ENCODE measurements around the gene SLC25A21. TPM values are rescaled to one million over a fixed set of nuclear protein-coding genes. Genes with fewer than 3 reads are reported as not detected.
A peak's percentile ranks its signal among the peaks of the same experiment; 100 is the strongest.

The SLC25A21 gene
- total and polyA plus RNA-seq, 9 donors = 0.85 to 3.3 (median 1.1) TPM

GRCh38 chr14:37124614-37125013, 47.8 kb downstream of the SLC25A21 start:
- H3K27ac ChIP-seq (ENCODE audit: low read length) = no peak overlapping the region
- DNase-seq = no peak
- 70% methylated on average over 2 of the region's 3 CpGs for WGBS (ENCODE audit: insufficient coverage)

DNA sequence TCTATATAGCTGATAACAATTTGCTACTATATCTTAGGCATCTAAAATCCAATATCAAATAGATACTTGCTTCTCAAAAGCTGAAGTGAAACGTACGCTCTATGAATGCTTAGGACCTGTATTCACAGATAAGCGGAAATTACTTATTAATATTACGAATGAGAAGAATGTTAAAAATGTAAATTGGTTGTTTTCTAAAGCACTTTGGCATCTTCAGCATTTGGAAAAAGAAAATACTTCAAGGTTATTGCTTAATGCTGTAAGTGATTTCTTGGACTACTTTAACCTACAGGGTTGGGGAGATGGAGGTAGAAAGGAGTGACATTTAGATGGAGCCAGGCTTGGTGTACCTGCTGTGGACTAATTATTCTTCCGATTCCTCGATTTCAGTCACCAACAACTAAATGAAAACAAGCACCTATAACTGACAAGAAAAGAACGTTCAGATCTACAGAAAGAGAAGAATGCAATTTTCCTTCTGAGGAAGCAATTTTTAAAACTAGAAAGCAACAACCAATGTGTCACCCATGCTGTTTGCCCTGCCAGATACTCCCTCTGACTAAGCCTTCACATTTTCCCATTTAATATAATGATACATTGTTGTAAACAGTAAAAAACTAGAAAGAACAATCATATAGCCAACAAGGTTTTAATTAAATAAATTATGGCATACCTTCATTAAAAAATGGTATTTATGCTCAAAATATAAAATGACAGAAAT, 49.3 kb downstream of the SLC25A21 start:
- no peak overlapping the region for H3K27ac ChIP-seq (ENCODE audit: low read length)
- no CpG with 5 or more reads among the region's 7 CpGs for WGBS (ENCODE audit: insufficient coverage)
- H3K27me3 ChIP-seq (ENCODE audit: control insufficient read depth, insufficient read depth, low read length) = no peaks in the 10 kb centered on the region
- no peaks in the 10 kb centered on the region for H3K36me3 ChIP-seq (ENCODE audit: control insufficient read depth, insufficient read depth, low read length)
- no peak overlapping the region for H3K4me3 ChIP-seq (ENCODE audit: low read length)
- H3K4me1 ChIP-seq (ENCODE audit: control insufficient read depth, insufficient read depth, low read length) = no peaks in the 10 kb centered on the region
- H3K9me3 ChIP-seq (replicated peaks; ENCODE audit: control insufficient read depth, low read depth, low read length) = peaks cover 3% of the 10 kb centered on the region
- no peak for DNase-seq

More at GRCh38 chr14:37124614-37125013, 47.8 kb downstream of the SLC25A21 start:
- Histone ChIP-seq H3K4me3 (ENCODE audit: low read length) (no peak overlapping the region), H3K36me3 (ENCODE audit: control insufficient read depth, insufficient read depth, low read length) (no peaks in the 10 kb centered on the region), H3K4me1 (ENCODE audit: control insufficient read depth, insufficient read depth, low read length) (no peaks in the 10 kb centered on the region), H3K27me3 (ENCODE audit: control insufficient read depth, insufficient read depth, low read length) (no peaks in the 10 kb centered on the region), H3K9me3 (replicated peaks; ENCODE audit: control insufficient read depth, low read depth, low read length) (no peaks in the 10 kb centered on the region)

- H3K36me3 ChIP-seq (ENCODE audit: control insufficient read depth, insufficient read depth, low read length) = no peaks in the 10 kb centered on the region
- no peak overlapping the region for H3K27ac ChIP-seq (ENCODE audit: low read length)
- H3K4me3 ChIP-seq (ENCODE audit: low read length) = no peak overlapping the region
- H3K4me1 ChIP-seq (ENCODE audit: control insufficient read depth, insufficient read depth, low read length) = no peaks in the 10 kb centered on the region
- H3K27me3 ChIP-seq (ENCODE audit: control insufficient read depth, insufficient read depth, low read length) = no peaks in the 10 kb centered on the region
- no CpG with 5 or more reads among the region's 3 CpGs for WGBS (ENCODE audit: insufficient coverage)
- H3K9me3 ChIP-seq (replicated peaks; ENCODE audit: control insufficient read depth, low read depth, low read length) = peaks cover 3% of the 10 kb centered on the region
- no peak for DNase-seq
Observed at GRCh38 chr14:37122288-37122687, 50.1 kb downstream of the SLC25A21 start.

DNA sequence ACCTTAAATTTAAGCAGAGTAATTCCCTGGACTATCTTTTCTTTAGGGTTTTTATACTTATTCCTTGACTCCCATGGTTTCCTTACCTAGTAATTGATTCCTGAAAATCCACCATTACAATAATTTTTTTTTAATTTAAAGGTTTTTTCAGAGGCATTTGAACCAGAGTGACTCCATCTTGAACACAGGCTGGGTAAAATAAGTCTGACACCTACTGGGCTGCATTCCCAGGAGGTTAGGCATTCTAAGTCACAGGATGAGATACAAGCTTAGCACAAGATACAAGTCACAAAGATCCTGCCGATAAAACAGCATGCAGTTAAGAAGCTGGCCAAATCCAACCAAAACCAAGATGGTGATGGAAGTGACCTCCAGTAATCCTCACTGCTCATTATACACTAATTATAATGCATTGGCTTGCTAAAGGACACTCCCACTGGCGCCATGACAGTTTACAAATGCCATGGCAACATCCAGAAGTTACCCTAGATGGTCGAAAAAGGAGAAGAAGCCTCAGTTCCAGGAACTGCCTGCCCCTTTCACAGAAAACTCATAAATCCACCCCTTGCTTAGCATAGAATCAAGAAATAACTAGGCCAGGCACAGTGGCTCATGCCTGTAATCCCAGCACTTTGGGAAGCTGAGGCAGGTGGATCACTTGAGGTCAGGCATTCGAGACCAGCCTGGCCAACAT, 53.6 kb downstream of the SLC25A21 start:
- H3K4me1 ChIP-seq (ENCODE audit: control insufficient read depth, insufficient read depth, low read length) = no peaks in the 10 kb centered on the region
- no peak for DNase-seq
- no peaks in the 10 kb centered on the region for H3K36me3 ChIP-seq (ENCODE audit: control insufficient read depth, insufficient read depth, low read length)
- no peak overlapping the region for H3K27ac ChIP-seq (ENCODE audit: low read length)
- no peak overlapping the region for H3K4me3 ChIP-seq (ENCODE audit: low read length)
- peaks cover 3% of the 10 kb centered on the region for H3K9me3 ChIP-seq (replicated peaks; ENCODE audit: control insufficient read depth, low read depth, low read length)
- no peaks in the 10 kb centered on the region for H3K27me3 ChIP-seq (ENCODE audit: control insufficient read depth, insufficient read depth, low read length)
- 42% methylated on average over 2 of the region's 4 CpGs for WGBS (ENCODE audit: insufficient coverage)

- Histone ChIP-seq H3K27me3 (ENCODE audit: control insufficient read depth, insufficient read depth, low read length) (no peaks in the 10 kb centered on the region), H3K9me3 (replicated peaks; ENCODE audit: control insufficient read depth, low read depth, low read length) (peaks cover 3% of the 10 kb centered on the region), H3K27ac (ENCODE audit: low read length) (no peak overlapping the region), H3K4me3 (ENCODE audit: low read length) (no peak overlapping the region), H3K4me1 (ENCODE audit: control insufficient read depth, insufficient read depth, low read length) (no peaks in the 10 kb centered on the region), H3K36me3 (ENCODE audit: control insufficient read depth, insufficient read depth, low read length) (no peaks in the 10 kb centered on the region)
- peak; percentile 31 for DNase-seq
- no CpG with 5 or more reads among the region's 5 CpGs for WGBS (ENCODE audit: insufficient coverage)
Observed at GRCh38 chr14:37116933-37117849, 55.2 kb downstream of the SLC25A21 start.

DNA sequence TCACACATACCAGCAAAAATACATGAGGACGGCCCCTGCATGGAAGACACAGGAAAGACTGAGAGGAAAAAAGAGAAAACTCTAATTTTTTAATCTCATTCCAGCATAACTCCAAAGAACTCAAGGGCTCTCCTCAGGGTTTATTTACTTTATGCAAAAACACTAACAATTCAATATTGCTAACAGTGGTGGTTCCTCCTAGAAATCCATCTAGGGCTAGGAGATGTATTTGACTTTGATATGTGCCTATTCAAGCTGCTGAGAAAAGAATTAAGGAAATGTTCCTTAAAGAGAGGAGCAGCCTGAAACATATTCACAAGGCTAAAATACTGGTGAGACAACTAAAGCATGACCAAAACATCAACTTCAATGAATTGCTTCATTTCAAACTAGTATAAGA, 57.0 kb downstream of the SLC25A21 start:
- H3K36me3 ChIP-seq (ENCODE audit: control insufficient read depth, insufficient read depth, low read length) = no peaks in the 10 kb centered on the region
- no CpG with 5 or more reads among the region's 1 CpG for WGBS (ENCODE audit: insufficient coverage)

GRCh38 chr14:37114559-37114958, 57.8 kb downstream of the SLC25A21 start:
- Histone ChIP-seq H3K27ac (ENCODE audit: low read length) (no peak overlapping the region), H3K4me3 (ENCODE audit: low read length) (no peak overlapping the region), H3K36me3 (ENCODE audit: control insufficient read depth, insufficient read depth, low read length) (no peaks in the 10 kb centered on the region), H3K4me1 (ENCODE audit: control insufficient read depth, insufficient read depth, low read length) (no peaks in the 10 kb centered on the region), H3K27me3 (ENCODE audit: control insufficient read depth, insufficient read depth, low read length) (no peaks in the 10 kb centered on the region), H3K9me3 (replicated peaks; ENCODE audit: control insufficient read depth, low read depth, low read length) (peaks cover 3% of the 10 kb centered on the region)
- no CpG with 5 or more reads among the region's 3 CpGs for WGBS (ENCODE audit: insufficient coverage)
- DNase-seq = no peak

More for the DNA sequence above, 57.0 kb downstream of the SLC25A21 start:
- H3K4me3 ChIP-seq (ENCODE audit: low read length) = no peak overlapping the region
- H3K9me3 ChIP-seq (replicated peaks; ENCODE audit: control insufficient read depth, low read depth, low read length) = peaks cover 3% of the 10 kb centered on the region
- no peak overlapping the region for H3K27ac ChIP-seq (ENCODE audit: low read length)
- no peaks in the 10 kb centered on the region for H3K4me1 ChIP-seq (ENCODE audit: control insufficient read depth, insufficient read depth, low read length)
- no peaks in the 10 kb centered on the region for H3K27me3 ChIP-seq (ENCODE audit: control insufficient read depth, insufficient read depth, low read length)
- DNase-seq = no peak

DNA sequence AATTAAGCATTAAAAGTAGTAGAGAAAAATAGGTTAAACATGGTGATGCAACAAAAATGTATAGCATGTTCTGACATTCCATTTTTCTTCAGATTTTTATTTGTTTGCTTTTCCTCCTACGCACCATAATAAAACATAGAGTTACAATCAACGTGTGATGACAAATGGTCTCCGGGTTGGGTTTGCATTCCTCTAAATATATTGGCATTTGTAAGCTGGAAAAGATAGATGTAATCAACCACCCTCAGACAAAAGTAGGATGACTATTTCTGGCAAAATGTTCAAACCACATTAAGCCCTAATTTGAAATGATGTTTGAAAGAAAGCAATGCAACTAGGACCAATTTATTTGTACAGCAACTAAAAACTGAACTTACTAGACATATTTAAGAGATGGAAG, 58.4 kb downstream of the SLC25A21 start:
- WGBS (ENCODE audit: insufficient coverage) = no CpG with 5 or more reads among the region's 3 CpGs
- H3K4me3 ChIP-seq (ENCODE audit: low read length) = no peak overlapping the region

GRCh38 chr14:37098132-37098531, 74.3 kb downstream of the SLC25A21 start:
- no CpG with 5 or more reads among the region's 2 CpGs for WGBS (ENCODE audit: insufficient coverage)
- DNase-seq = no peak
- no peaks in the 10 kb centered on the region for H3K36me3 ChIP-seq (ENCODE audit: control insufficient read depth, insufficient read depth, low read length)
- no peaks in the 10 kb centered on the region for H3K27me3 ChIP-seq (ENCODE audit: control insufficient read depth, insufficient read depth, low read length)
- H3K4me1 ChIP-seq (ENCODE audit: control insufficient read depth, insufficient read depth, low read length) = no peaks in the 10 kb centered on the region
- no peak overlapping the region for H3K27ac ChIP-seq (ENCODE audit: low read length)
- H3K9me3 ChIP-seq (replicated peaks; ENCODE audit: control insufficient read depth, low read depth, low read length) = no peaks in the 10 kb centered on the region
- no peak overlapping the region for H3K4me3 ChIP-seq (ENCODE audit: low read length)

More for the DNA sequence above, 58.4 kb downstream of the SLC25A21 start:
- H3K9me3 ChIP-seq (replicated peaks; ENCODE audit: control insufficient read depth, low read depth, low read length) = peaks cover 3% of the 10 kb centered on the region
- H3K4me1 ChIP-seq (ENCODE audit: control insufficient read depth, insufficient read depth, low read length) = no peaks in the 10 kb centered on the region
- no peaks in the 10 kb centered on the region for H3K36me3 ChIP-seq (ENCODE audit: control insufficient read depth, insufficient read depth, low read length)
- no peak overlapping the region for H3K27ac ChIP-seq (ENCODE audit: low read length)
- no peaks in the 10 kb centered on the region for H3K27me3 ChIP-seq (ENCODE audit: control insufficient read depth, insufficient read depth, low read length)
- DNase-seq = no peak

DNA sequence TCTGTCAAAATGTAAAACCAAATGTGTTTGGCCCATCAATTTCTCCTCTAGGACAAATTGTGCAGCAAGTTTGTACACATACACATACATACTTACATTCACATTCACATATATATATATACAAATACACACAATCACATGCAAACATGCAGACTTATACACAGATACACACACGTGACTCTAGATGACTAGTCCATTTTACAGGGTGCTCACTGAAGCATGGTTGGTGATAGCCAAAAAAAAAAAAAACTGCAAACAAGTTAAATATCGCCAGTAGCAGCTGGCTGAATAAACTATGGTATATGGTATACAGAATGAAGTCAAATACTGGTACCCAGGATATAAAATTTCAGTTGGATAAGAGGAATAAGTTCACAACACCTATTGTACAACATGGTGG, 77.9 kb downstream of the SLC25A21 start:
- WGBS (ENCODE audit: insufficient coverage) = no CpG with 5 or more reads among the region's 2 CpGs
- H3K36me3 ChIP-seq (ENCODE audit: control insufficient read depth, insufficient read depth, low read length) = no peaks in the 10 kb centered on the region
- DNase-seq = no peak
- H3K4me3 ChIP-seq (ENCODE audit: low read length) = no peak overlapping the region
- H3K9me3 ChIP-seq (replicated peaks; ENCODE audit: control insufficient read depth, low read depth, low read length) = no peaks in the 10 kb centered on the region
- no peak overlapping the region for H3K27ac ChIP-seq (ENCODE audit: low read length)
- H3K27me3 ChIP-seq (ENCODE audit: control insufficient read depth, insufficient read depth, low read length) = no peaks in the 10 kb centered on the region
- no peaks in the 10 kb centered on the region for H3K4me1 ChIP-seq (ENCODE audit: control insufficient read depth, insufficient read depth, low read length)

All from muscle of leg (tissue), 11 donors.